HepG2 (cell line): ENCODE results near the gene SLC22A23. TPM values are rescaled to one million over a fixed set of nuclear protein-coding genes. Genes with fewer than 3 reads are reported as not detected.

Experiments used
- CC2D1A ChIP-seq: sonication (generic); formaldehyde crosslinking; IDR thresholded peaks from 2 replicates; pipeline ENCODE4 v1.8.1; 2023; ENCODE audit warnings: mild to moderate bottlenecking, missing genetic modification reagents
- EHMT2 ChIP-seq: fragments of 200-600 bp; sonication (generic); IDR thresholded peaks from 2 replicates; pipeline ENCODE4 v1.7.0; 2017; ENCODE audit warnings: antibody characterized with exemption, low read depth, low read length, borderline replicate concordance
- FOXA3 ChIP-seq: IDR thresholded peaks from 2 replicates; pipeline ENCODE4 v1.6.1; 2016; ENCODE audit warnings: missing genetic modification reagents, missing compliant biosample characterization
- IKZF4 ChIP-seq: sonication (generic); formaldehyde crosslinking; IDR thresholded peaks from 2 replicates; pipeline ENCODE4 v1.5.1; 2020; ENCODE audit warnings: borderline replicate concordance, mild to moderate bottlenecking, low read depth, missing genetic modification reagents; ENCODE audit errors: not compliant biosample characterization
- NFRKB ChIP-seq: fragments of 450-650 bp; IDR thresholded peaks from 2 replicates; pipeline ENCODE4 v1.6.1; 2017
- SP2 ChIP-seq: sonication (generic); formaldehyde crosslinking; IDR thresholded peaks from 2 replicates; pipeline ENCODE4 v1.5.1; 2020; ENCODE audit warnings: mild to moderate bottlenecking, missing genetic modification reagents
- SP4 ChIP-seq: sonication (generic); formaldehyde crosslinking; IDR thresholded peaks from 2 replicates; pipeline ENCODE4 v1.8.1; 2023; ENCODE audit warnings: mild to moderate bottlenecking, missing genetic modification reagents
- ZFP90 ChIP-seq: sonication (generic); formaldehyde crosslinking; IDR thresholded peaks from 2 replicates; pipeline ENCODE4 v1.8.0; 2022; ENCODE audit warnings: missing genetic modification reagents, mild to moderate bottlenecking, inconsistent platforms, borderline replicate concordance
- polyA plus RNA-seq, 8 experiments: library from polyadenylated mRNA; depleted of rRNA in 3 of 8; stranded (reverse) in 7 of 8; unstranded in 1 of 8; fragments of >200 nt; fragmentation: Illumina TruSeq in 4 of 8; extraction: Trizol in 4 of 8; gene quantifications; 2 replicates each; pipeline versions ENCODE4 v1.2.1 to v1.2.3, GENCODE V29; 2011 to 2016; ENCODE audit warnings: low read depth in 4 of 8, missing spikeins in 1 of 8, mixed read lengths in 1 of 8; ENCODE audit not compliant: insufficient read depth in 1 of 8
- total RNA-seq, 5 experiments: library from RNA; depleted of rRNA; stranded (reverse); fragments of >200 nt; fragmentation: Illumina TruSeq; extraction: Trizol; gene quantifications; 2 replicates each; pipeline ENCODE4 v1.2.3, GENCODE V29; 2016; ENCODE audit warnings: low read depth in 1 of 5
- TF ChIP-seq, protein P1 (sequence below): sonication (generic); formaldehyde crosslinking; IDR thresholded peaks from 2 replicates; pipeline ENCODE4 v1.4.0; 2020; ENCODE audit warnings: missing genetic modification reagents
- TF ChIP-seq, protein P2 (sequence below): IDR thresholded peaks from 2 replicates; pipeline ENCODE4 v1.6.1; 2016; ENCODE audit warnings: low read depth, control low read depth
- TF ChIP-seq, protein P3 (sequence below): sonication (generic); formaldehyde crosslinking; IDR thresholded peaks from 2 replicates; pipeline ENCODE4 v1.4.0; 2020; ENCODE audit warnings: missing genetic modification reagents, borderline replicate concordance
- TF ChIP-seq, protein P4 (sequence below): sonication (generic); formaldehyde crosslinking; IDR thresholded peaks from one replicate; pipeline ENCODE4 v1.5.1; 2020; ENCODE audit warnings: mild to moderate bottlenecking, missing genetic modification reagents; ENCODE audit errors: not compliant biosample characterization

Gene SLC22A23
- total and polyA plus RNA-seq, 2 of the 13 experiments (the other 11 are each of a cell fraction or from before 2014, with no cell fraction given) = 11.8 to 17.5 TPM

DNA sequence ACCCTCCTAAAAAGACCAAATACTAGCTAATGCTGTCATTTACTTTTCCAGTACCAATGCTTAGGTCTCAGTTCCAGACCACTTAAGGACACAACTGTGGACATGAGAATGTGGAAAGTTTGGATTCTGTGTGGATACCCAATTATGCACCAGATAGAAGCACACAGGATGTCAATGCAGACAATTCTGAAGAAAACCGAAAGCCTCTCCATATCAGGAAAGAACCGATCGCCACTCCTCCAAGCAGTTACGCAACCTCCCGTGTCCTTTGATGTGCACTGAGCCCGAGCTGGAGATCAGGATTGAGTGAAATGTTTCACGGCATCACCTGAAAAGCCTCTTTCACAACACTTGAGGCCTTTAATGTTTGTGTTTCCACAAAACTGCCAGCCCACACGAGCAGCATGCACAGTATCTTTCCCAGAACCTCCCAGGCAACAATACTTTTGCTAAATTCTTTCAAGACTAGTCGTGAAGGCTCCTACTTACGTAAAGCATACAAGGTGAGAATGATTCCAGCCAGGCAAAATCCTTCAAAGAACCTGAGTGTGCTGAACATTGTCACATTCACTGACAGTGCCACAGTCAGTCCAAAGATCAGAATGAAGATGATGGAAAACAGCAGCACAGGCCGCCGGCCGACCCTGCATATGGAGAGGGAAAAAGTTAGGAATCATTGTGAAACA is 47.0 kb downstream of the SLC22A23 start (continued):
- TF ChIP-seq, protein P1, sequence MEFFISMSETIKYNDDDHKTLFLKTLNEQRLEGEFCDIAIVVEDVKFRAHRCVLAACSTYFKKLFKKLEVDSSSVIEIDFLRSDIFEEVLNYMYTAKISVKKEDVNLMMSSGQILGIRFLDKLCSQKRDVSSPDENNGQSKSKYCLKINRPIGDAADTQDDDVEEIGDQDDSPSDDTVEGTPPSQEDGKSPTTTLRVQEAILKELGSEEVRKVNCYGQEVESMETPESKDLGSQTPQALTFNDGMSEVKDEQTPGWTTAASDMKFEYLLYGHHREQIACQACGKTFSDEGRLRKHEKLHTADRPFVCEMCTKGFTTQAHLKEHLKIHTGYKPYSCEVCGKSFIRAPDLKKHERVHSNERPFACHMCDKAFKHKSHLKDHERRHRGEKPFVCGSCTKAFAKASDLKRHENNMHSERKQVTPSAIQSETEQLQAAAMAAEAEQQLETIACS (CRISPR knock-in tag) = no peak
- TF ChIP-seq SP4 (CRISPR knock-in tag) (peak; percentile 76), IKZF4 (no peak), CC2D1A (CRISPR knock-in tag) (peak; percentile 93; the same call in 1 of the 2 replicates), SP2 (CRISPR knock-in tag) (no peak), EHMT2 (peak; percentile 65; the same call in 1 of the 2 replicates), NFRKB (no peak), ZFP90 (CRISPR knock-in tag) (no peak), FOXA3 (CRISPR knock-in tag) (peak; percentile 98)
- TF ChIP-seq, protein P2, sequence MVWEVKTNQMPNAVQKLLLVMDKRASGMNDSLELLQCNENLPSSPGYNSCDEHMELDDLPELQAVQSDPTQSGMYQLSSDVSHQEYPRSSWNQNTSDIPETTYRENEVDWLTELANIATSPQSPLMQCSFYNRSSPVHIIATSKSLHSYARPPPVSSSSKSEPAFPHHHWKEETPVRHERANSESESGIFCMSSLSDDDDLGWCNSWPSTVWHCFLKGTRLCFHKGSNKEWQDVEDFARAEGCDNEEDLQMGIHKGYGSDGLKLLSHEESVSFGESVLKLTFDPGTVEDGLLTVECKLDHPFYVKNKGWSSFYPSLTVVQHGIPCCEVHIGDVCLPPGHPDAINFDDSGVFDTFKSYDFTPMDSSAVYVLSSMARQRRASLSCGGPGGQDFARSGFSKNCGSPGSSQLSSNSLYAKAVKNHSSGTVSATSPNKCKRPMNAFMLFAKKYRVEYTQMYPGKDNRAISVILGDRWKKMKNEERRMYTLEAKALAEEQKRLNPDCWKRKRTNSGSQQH (CRISPR knock-in tag) = no peak
- TF ChIP-seq, protein P3, sequence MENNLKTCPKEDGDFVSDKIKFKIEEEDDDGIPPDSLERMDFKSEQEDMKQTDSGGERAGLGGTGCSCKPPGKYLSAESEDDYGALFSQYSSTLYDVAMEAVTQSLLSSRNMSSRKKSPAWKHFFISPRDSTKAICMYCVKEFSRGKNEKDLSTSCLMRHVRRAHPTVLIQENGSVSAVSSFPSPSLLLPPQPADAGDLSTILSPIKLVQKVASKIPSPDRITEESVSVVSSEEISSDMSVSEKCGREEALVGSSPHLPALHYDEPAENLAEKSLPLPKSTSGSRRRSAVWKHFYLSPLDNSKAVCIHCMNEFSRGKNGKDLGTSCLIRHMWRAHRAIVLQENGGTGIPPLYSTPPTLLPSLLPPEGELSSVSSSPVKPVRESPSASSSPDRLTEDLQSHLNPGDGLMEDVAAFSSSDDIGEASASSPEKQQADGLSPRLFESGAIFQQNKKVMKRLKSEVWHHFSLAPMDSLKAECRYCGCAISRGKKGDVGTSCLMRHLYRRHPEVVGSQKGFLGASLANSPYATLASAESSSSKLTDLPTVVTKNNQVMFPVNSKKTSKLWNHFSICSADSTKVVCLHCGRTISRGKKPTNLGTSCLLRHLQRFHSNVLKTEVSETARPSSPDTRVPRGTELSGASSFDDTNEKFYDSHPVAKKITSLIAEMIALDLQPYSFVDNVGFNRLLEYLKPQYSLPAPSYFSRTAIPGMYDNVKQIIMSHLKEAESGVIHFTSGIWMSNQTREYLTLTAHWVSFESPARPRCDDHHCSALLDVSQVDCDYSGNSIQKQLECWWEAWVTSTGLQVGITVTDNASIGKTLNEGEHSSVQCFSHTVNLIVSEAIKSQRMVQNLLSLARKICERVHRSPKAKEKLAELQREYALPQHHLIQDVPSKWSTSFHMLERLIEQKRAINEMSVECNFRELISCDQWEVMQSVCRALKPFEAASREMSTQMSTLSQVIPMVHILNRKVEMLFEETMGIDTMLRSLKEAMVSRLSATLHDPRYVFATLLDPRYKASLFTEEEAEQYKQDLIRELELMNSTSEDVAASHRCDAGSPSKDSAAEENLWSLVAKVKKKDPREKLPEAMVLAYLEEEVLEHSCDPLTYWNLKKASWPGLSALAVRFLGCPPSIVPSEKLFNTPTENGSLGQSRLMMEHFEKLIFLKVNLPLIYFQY = peak; percentile 79; the same call in 1 of the 2 replicates
- TF ChIP-seq, protein P4, sequence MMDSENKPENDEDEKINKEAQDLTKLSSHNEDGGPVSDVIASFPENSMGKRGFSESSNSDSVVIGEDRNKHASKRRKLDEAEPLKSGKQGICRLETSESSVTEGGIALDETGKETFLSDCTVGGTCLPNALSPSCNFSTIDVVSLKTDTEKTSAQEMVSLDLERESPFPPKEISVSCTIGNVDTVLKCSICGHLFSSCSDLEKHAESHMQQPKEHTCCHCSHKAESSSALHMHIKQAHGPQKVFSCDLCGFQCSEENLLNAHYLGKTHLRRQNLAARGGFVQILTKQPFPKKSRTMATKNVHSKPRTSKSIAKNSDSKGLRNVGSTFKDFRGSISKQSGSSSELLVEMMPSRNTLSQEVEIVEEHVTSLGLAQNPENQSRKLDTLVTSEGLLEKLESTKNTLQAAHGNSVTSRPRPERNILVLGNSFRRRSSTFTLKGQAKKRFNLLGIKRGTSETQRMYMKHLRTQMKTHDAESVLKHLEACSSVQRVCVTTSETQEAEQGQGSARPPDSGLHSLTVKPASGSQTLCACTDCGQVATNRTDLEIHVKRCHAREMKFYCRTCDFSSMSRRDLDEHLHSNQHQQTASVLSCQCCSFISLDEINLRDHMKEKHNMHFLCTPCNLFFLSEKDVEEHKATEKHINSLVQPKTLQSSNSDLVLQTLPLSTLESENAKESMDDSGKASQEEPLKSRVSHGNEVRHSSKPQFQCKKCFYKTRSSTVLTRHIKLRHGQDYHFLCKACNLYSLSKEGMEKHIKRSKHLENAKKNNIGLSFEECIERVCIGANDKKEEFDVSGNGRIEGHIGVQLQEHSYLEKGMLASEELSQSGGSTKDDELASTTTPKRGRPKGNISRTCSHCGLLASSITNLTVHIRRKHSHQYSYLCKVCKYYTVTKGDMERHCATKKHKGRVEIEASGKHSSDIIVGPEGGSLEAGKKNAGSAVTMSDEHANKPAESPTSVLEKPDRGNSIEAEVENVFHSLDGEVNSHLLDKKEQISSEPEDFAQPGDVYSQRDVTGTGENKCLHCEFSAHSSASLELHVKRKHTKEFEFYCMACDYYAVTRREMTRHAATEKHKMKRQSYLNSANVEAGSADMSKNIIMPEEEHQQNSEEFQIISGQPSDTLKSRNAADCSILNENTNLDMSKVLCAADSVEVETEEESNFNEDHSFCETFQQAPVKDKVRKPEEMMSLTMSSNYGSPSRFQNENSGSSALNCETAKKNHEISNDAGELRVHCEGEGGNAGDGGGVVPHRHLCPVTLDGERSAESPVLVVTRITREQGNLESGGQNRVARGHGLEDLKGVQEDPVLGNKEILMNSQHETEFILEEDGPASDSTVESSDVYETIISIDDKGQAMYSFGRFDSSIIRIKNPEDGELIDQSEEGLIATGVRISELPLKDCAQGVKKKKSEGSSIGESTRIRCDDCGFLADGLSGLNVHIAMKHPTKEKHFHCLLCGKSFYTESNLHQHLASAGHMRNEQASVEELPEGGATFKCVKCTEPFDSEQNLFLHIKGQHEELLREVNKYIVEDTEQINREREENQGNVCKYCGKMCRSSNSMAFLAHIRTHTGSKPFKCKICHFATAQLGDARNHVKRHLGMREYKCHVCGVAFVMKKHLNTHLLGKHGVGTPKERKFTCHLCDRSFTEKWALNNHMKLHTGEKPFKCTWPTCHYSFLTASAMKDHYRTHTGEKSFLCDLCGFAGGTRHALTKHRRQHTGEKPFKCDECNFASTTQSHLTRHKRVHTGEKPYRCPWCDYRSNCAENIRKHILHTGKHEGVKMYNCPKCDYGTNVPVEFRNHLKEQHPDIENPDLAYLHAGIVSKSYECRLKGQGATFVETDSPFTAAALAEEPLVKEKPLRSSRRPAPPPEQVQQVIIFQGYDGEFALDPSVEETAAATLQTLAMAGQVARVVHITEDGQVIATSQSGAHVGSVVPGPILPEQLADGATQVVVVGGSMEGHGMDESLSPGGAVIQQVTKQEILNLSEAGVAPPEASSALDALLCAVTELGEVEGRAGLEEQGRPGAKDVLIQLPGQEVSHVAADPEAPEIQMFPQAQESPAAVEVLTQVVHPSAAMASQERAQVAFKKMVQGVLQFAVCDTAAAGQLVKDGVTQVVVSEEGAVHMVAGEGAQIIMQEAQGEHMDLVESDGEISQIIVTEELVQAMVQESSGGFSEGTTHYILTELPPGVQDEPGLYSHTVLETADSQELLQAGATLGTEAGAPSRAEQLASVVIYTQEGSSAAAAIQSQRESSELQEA (CRISPR knock-in tag) = peak; percentile 85
